K562 (cell line): ENCODE data around the gene FGD1. TPM values are rescaled to one million over a fixed set of nuclear protein-coding genes. Genes with fewer than 3 reads are reported as not detected.

ENCODE experiments used
- AFF1 ChIP-seq, 2 experiments: fragments of 450-650 bp; IDR thresholded peaks; 2 replicates each; pipeline ENCODE4 v1.6.1; 2018; ENCODE audit warnings: mild to moderate bottlenecking in 2 of 2, low read depth in 1 of 2; ENCODE audit not compliant: partially characterized antibody in 2 of 2
- BACH1 ChIP-seq: fragments of 200-800 bp; sonication (Bioruptor generic); IDR thresholded peaks from 2 replicates; pipeline ENCODE4 v1.6.1; 2016; ENCODE audit warnings: missing genetic modification characterization, missing compliant biosample characterization
- DPF2 ChIP-seq: fragments of 450-650 bp; IDR thresholded peaks from 2 replicates; pipeline ENCODE4 v1.6.1; 2016
- E2F3 ChIP-seq: fragments of 250-450 bp; sonication (Bioruptor Pico); IDR thresholded peaks from 2 replicates; pipeline ENCODE4 v1.4.0; 2020; ENCODE audit warnings: mild to moderate bottlenecking
- EHMT2 ChIP-seq: fragments of 450-650 bp; IDR thresholded peaks from 2 replicates; pipeline ENCODE4 v1.6.1; 2018; ENCODE audit warnings: antibody characterized with exemption
- FOS ChIP-seq: IDR thresholded peaks from 3 replicates; pipeline ENCODE4 v1.6.1; 2011; ENCODE audit not compliant: insufficient read length; ENCODE audit errors: extremely low read depth
- FOXJ3 ChIP-seq: sonication (generic); formaldehyde crosslinking; IDR thresholded peaks from 2 replicates; pipeline ENCODE4 v1.4.0; 2020; ENCODE audit warnings: mild to moderate bottlenecking, missing genetic modification reagents
- ILF3 ChIP-seq: fragments of 450-650 bp; IDR thresholded peaks from 2 replicates; pipeline ENCODE4 v1.6.1; 2018; ENCODE audit warnings: antibody characterized with exemption, mild to moderate bottlenecking, moderate library complexity, borderline replicate concordance
- KAT7 ChIP-seq: sonication (generic); formaldehyde crosslinking; IDR thresholded peaks from 2 replicates; pipeline ENCODE4 v1.8.0; 2022; ENCODE audit warnings: missing genetic modification reagents, mild to moderate bottlenecking, borderline replicate concordance
- MEF2A ChIP-seq: IDR thresholded peaks from 2 replicates; pipeline ENCODE4 v1.6.1; 2011; ENCODE audit warnings: low read depth, mild to moderate bottlenecking, low read length, moderate library complexity; ENCODE audit not compliant: control insufficient read depth
- NFATC3 ChIP-seq: fragments of 450-650 bp; IDR thresholded peaks from 2 replicates; pipeline ENCODE4 v1.6.1; 2017; ENCODE audit warnings: mild to moderate bottlenecking
- NR4A1 ChIP-seq, 2 experiments: fragments of 250-450 bp in 1 of 2; fragments of 450-650 bp in 1 of 2; sonication (Bioruptor Pico) in 1 of 2; IDR thresholded peaks; 2 replicates each; pipeline versions ENCODE4 v1.4.0 to v1.6.1; 2016 to 2020; ENCODE audit warnings: mild to moderate bottlenecking in 2 of 2, missing compliant biosample characterization in 1 of 2, missing genetic modification characterization in 1 of 2, moderate library complexity in 1 of 2
- SAFB ChIP-seq: fragments of 200-400 bp; formaldehyde crosslinking; IDR thresholded peaks from 2 replicates; pipeline ENCODE4 v1.6.1; 2017; ENCODE audit warnings: low read depth, low read length, borderline replicate concordance
- SAP30 ChIP-seq: fragments of 200-600 bp; sonication (generic); IDR thresholded peaks from 2 replicates; pipeline ENCODE4 v1.6.1; 2012; ENCODE audit warnings: borderline replicate concordance, low read depth, mild to moderate bottlenecking, moderate library complexity, low read length, control low read depth, inconsistent platforms; ENCODE audit not compliant: insufficient read depth, poor library complexity, severe bottlenecking
- TEAD2 ChIP-seq: fragments of 450-650 bp; IDR thresholded peaks from 2 replicates; pipeline ENCODE4 v1.6.1; 2016; ENCODE audit warnings: missing genetic modification characterization, control low read depth, missing compliant biosample characterization
- TRIM24 ChIP-seq, 2 experiments: fragments of 450-650 bp; IDR thresholded peaks; 2 replicates each; pipeline ENCODE4 v1.6.1; 2016
- YY1 ChIP-seq, 3 experiments: IDR thresholded peaks; 2 replicates each; pipeline ENCODE4 v1.6.1; 2011; ENCODE audit warnings: low read length in 2 of 3, mild to moderate bottlenecking in 2 of 3, moderate library complexity in 2 of 3, borderline replicate concordance in 1 of 3, control low read depth in 1 of 3, low read depth in 1 of 3; ENCODE audit not compliant: insufficient read depth in 3 of 3, insufficient replicate concordance in 2 of 3, control insufficient read depth in 1 of 3, insufficient read length in 1 of 3; ENCODE audit errors: extremely low read depth in 1 of 3
- ZFP30 ChIP-seq: fragments of 250-450 bp; sonication (Bioruptor Pico); IDR thresholded peaks from 2 replicates; pipeline ENCODE4 v1.8.0; 2022; ENCODE audit warnings: moderate library complexity, mild to moderate bottlenecking, inconsistent platforms, borderline replicate concordance
- ZKSCAN3 ChIP-seq: fragments of 250-450 bp; sonication (Bioruptor Pico); IDR thresholded peaks from 2 replicates; pipeline ENCODE4 v1.4.0; 2020
- ZNF124 ChIP-seq: sonication (generic); formaldehyde crosslinking; IDR thresholded peaks from 2 replicates; pipeline ENCODE4 v1.8.1; 2022; ENCODE audit warnings: missing genetic modification reagents
- ZNF165 ChIP-seq: fragments of 250-450 bp; sonication (Bioruptor Pico); IDR thresholded peaks from 2 replicates; pipeline ENCODE4 v1.4.0; 2020; ENCODE audit warnings: borderline replicate concordance
- ZNF41 ChIP-seq: fragments of 250-450 bp; sonication (Bioruptor Pico); conservative IDR thresholded peaks from 2 replicates; pipeline ENCODE4 v1.4.0; 2020; ENCODE audit warnings: mild to moderate bottlenecking
- ZNF644 ChIP-seq: fragments of 200-800 bp; sonication (Bioruptor generic); IDR thresholded peaks from 2 replicates; pipeline ENCODE4 v1.6.1; 2016; ENCODE audit warnings: low read depth, missing genetic modification characterization, missing compliant biosample characterization
- ZNF766 ChIP-seq: fragments of 200-800 bp; sonication (Bioruptor generic); conservative IDR thresholded peaks from 2 replicates; pipeline ENCODE4 v1.6.1; 2016; ENCODE audit warnings: missing genetic modification characterization, missing compliant biosample characterization
- polyA plus RNA-seq, 8 experiments: library from polyadenylated mRNA; depleted of rRNA in 4 of 8; stranded (reverse) in 5 of 8; unstranded in 3 of 8; fragments of >200 nt; fragmentation: Nextera tagmentation in 2 of 8; fragmentation: Illumina TruSeq in 1 of 8; extraction: Ambion mirVana in 2 of 8; extraction: Trizol in 1 of 8; gene quantifications; 2 replicates each; pipeline versions ENCODE4 v1.2.1 to v1.2.3, GENCODE V29; 2011 to 2014; ENCODE audit warnings: inconsistent platforms in 1 of 8, missing spikeins in 1 of 8
- total RNA-seq, 7 experiments: library from RNA; depleted of rRNA in 6 of 7; stranded (reverse); fragments of >200 nt in 6 of 7; fragmentation: Illumina TruSeq in 2 of 7; extraction: Trizol in 2 of 7; gene quantifications; 2 replicates each; pipeline versions ENCODE4 v1.2.1 to v1.2.3, GENCODE V29; 2011 to 2021; ENCODE audit warnings: low replicate concordance in 1 of 7

Gene FGD1
- total and polyA plus RNA-seq, 9 of the 15 experiments (the other 6 are each of a cell fraction or from before 2014, with no cell fraction given) = 0.01 to 0.09 (median 0.04) TPM; not detected in 2

GRCh38 chrX:54529552-54530356, 33.7 kb upstream of the FGD1 start, which contains the start of gene GNL3L (continued):
- TF ChIP-seq ZKSCAN3 (no peak), ZFP30 (CRISPR knock-in tag) (no peak), AFF1 (IDR thresholded peaks at IDR 0.05; ENCODE audit: low read depth in 1 of 2, partially characterized antibody in 2 of 2) (peak in 1 of 2 experiments; percentile 37), TEAD2 (tag) (peak; percentile 41; the same call in 1 of the 2 replicates), BACH1 (0 out of 2 replicates have a peak, but pooled peaks have one; percentile 32), YY1 (IDR thresholded peaks at IDR 0.05; ENCODE audit: borderline replicate concordance in 1 of 3, control insufficient read depth in 1 of 3, extremely low read depth in 1 of 3, insufficient read depth in 3 of 3, insufficient read length in 1 of 3, insufficient replicate concordance in 2 of 3, low read depth in 1 of 3, low read length in 2 of 3) (peak; percentile 92 to 100 (median 97)), TRIM24 (IDR thresholded peaks at IDR 0.05) (peak in 1 of 2 experiments; percentile 65; a peak in 2 of 4 replicates), ZNF165 (CRISPR knock-in tag) (no peak), MEF2A (no peak), NFATC3 (no peak), SAFB (no peak), E2F3 (0 out of 2 replicates have a peak, but pooled peaks have one; percentile 49), ZNF41 (CRISPR knock-in tag) (0 out of 2 replicates have a peak, but pooled peaks have one; percentile 31), KAT7 (no peak), NR4A1 (CRISPR knock-in tag; IDR thresholded peaks at IDR 0.05) (no peak), NR4A1 (tag; IDR thresholded peaks at IDR 0.05) (peak; percentile 90; the same call in 1 of the 2 replicates), FOXJ3 (CRISPR knock-in tag) (no peak), ZNF766 (CRISPR knock-in tag) (peak; percentile 68; the same call in 1 of the 2 replicates), ILF3 (no peak), DPF2 (0 out of 2 replicates have a peak, but pooled peaks have one; percentile 31), ZNF124 (CRISPR knock-in tag) (no peak), SAP30 (peak; percentile 23), EHMT2 (peak; percentile 88), ZNF644 (peak; percentile 81; the same call in 1 of the 2 replicates), FOS (no peak)
